Skeletal muscle tissue (tissue), 2 donors: ENCODE results near the gene ACTG2. TPM values are rescaled to one million over a fixed set of nuclear protein-coding genes. Genes with fewer than 3 reads are reported as not detected.

Experiments
- small RNA-seq: library from RNA; depleted of rRNA; stranded (forward); fragments of <200 nt; gene quantifications from one replicate; pipeline ENCODE3, GENCODE V24; 2014
- total RNA-seq: library from RNA; depleted of rRNA; stranded (reverse); fragments of >200 nt; gene quantifications from one replicate; pipeline ENCODE4 v1.2.3, GENCODE V29; 2014

The ACTG2 gene
- total RNA-seq, 1 donor from 2014 or later, result 1.6 TPM

Small RNA genes within 50 kb of the gene (small RNA-seq; reads per million reads assigned to genes)
- not detected for gene RNA5SP97

Other genes starting within 250 kb of the ACTG2 start
- 18.8 TPM for gene TPRKB, start 155.7 kb upstream of the ACTG2 start, total RNA-seq
- 28.2 TPM for gene DUSP11, start 112.9 kb upstream of the ACTG2 start, total RNA-seq
- not detected for gene C2orf78, start 108.8 kb upstream of the ACTG2 start, total RNA-seq
- 12.0 TPM for gene STAMBP, start 64.0 kb upstream of the ACTG2 start, total RNA-seq
- gene DGUOK, start 33.9 kb downstream of the ACTG2 start, total RNA-seq, result 32.4 TPM
- 6.8 TPM for gene TET3, start 91.9 kb downstream of the ACTG2 start, total RNA-seq